C4-2B (cell line): ENCODE data around the gene FEZ2.

ENCODE experiments used
- ZFX ChIP-seq: fragments of 450-650 bp; IDR thresholded peaks from 2 replicates; pipeline ENCODE4 v1.6.1; 2017
- TF ChIP-seq, protein P1 (sequence below): fragments of 450-650 bp; conservative IDR thresholded peaks from 2 replicates; pipeline ENCODE4 v1.5.1; 2017; ENCODE audit warnings: mild to moderate bottlenecking

GRCh38 chr2:36545871-36546416, 52.0 kb downstream of the FEZ2 start:
- TF ChIP-seq, protein P1, sequence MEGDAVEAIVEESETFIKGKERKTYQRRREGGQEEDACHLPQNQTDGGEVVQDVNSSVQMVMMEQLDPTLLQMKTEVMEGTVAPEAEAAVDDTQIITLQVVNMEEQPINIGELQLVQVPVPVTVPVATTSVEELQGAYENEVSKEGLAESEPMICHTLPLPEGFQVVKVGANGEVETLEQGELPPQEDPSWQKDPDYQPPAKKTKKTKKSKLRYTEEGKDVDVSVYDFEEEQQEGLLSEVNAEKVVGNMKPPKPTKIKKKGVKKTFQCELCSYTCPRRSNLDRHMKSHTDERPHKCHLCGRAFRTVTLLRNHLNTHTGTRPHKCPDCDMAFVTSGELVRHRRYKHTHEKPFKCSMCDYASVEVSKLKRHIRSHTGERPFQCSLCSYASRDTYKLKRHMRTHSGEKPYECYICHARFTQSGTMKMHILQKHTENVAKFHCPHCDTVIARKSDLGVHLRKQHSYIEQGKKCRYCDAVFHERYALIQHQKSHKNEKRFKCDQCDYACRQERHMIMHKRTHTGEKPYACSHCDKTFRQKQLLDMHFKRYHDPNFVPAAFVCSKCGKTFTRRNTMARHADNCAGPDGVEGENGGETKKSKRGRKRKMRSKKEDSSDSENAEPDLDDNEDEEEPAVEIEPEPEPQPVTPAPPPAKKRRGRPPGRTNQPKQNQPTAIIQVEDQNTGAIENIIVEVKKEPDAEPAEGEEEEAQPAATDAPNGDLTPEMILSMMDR, result no peak; the same call in 1 of the 2 replicates
- TF ChIP-seq ZFX, result no peak
